Right lobe of liver (tissue), 4 donors: ENCODE measurements around the gene NQO2.
"Not testable (repeated sequence)": the region's sequence is repeated elsewhere in the genome, so short reads cannot be mapped to it uniquely, and the experiment has no call there.

Experiments
- POLR2A ChIP-seq: fragments of 450-650 bp; IDR thresholded peaks from one replicate; pipeline ENCODE4 v1.6.1; 2017; ENCODE audit warnings: antibody characterized with exemption, mild to moderate bottlenecking
- TF ChIP-seq, protein P1 (sequence below), 4 donors: fragments of 200-600 bp in 3 of 4; fragments of 450-650 bp in 1 of 4; IDR thresholded peaks; one replicate each; pipeline versions ENCODE4 v1.5.1 to v1.8.0; 2016 to 2022; ENCODE audit warnings: antibody characterized with exemption in 4 of 4, mild to moderate bottlenecking in 2 of 4
- donor health status: DM: no; HTN: no; CAD: no.
- donor health status: DM: no; HTN: no; CAD: no.
- donor health status: DM: no; HTN: yes; CAD: no.

DNA sequence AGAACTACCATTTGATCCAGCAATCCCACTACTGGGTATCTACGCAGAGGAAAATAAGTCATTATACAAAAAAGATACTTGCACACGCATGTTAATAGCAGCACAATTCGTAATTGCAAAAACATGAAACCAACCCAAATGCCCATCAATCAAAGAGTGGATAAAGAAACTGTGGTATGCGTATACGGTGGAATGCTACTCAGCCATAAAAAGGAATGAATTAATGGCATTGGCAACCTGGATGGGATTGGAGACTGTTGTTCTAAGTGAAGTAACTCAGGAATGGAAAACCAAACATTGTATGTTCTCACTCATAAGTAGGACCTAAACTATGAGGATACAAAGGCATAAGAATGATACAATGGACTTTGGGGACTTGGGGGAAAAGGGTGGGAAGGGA is 27.0 kb upstream of the NQO2 start:
- not testable (repeated sequence) for TF ChIP-seq POLR2A
- TF ChIP-seq, protein P1, sequence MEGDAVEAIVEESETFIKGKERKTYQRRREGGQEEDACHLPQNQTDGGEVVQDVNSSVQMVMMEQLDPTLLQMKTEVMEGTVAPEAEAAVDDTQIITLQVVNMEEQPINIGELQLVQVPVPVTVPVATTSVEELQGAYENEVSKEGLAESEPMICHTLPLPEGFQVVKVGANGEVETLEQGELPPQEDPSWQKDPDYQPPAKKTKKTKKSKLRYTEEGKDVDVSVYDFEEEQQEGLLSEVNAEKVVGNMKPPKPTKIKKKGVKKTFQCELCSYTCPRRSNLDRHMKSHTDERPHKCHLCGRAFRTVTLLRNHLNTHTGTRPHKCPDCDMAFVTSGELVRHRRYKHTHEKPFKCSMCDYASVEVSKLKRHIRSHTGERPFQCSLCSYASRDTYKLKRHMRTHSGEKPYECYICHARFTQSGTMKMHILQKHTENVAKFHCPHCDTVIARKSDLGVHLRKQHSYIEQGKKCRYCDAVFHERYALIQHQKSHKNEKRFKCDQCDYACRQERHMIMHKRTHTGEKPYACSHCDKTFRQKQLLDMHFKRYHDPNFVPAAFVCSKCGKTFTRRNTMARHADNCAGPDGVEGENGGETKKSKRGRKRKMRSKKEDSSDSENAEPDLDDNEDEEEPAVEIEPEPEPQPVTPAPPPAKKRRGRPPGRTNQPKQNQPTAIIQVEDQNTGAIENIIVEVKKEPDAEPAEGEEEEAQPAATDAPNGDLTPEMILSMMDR (IDR thresholded peaks at IDR 0.05): not testable (repeated sequence)
